GM18519 (cell line): ENCODE data around the gene CDH1.
"Not testable (repeated sequence)": the region's sequence is repeated elsewhere in the genome, so short reads cannot be mapped to it uniquely, and the experiment has no call there.

Experiments used
- ATAC-seq: cut with Tn5 transposase; IDR thresholded peaks from one replicate; pipeline ENCODE4 v1.9.1; 2021; ENCODE audit warnings: mild to moderate bottlenecking, moderate library complexity; ENCODE audit not compliant: unreplicated experiment, low FRiP score

The CDH1 gene

GRCh38 chr16:68737046-68737729 is at the start of gene CDH1:
Gene CDH1, plus strand, starts transcription at chr16:68737292. Its CDS starts 124 bp downstream, at chr16:68737416.
- ATAC-seq, result no peak

GRCh38 chr16:68689921-68690320 is 47.2 kb upstream of the CDH1 start:
- no peak for ATAC-seq

GRCh38 chr16:68695575-68695974 is 41.5 kb upstream of the CDH1 start:
- ATAC-seq, result no peak

GRCh38 chr16:68696514-68696913 is 40.6 kb upstream of the CDH1 start:
- ATAC-seq, result no peak

GRCh38 chr16:68698091-68698490 is 39.0 kb upstream of the CDH1 start:
- ATAC-seq, result no peak

- no peak for ATAC-seq
Observed at GRCh38 chr16:68700120-68700519, 37.0 kb upstream of the CDH1 start.

- ATAC-seq, result no peak
Observed at GRCh38 chr16:68700831-68701230, 36.3 kb upstream of the CDH1 start.

- ATAC-seq, result no peak
Observed at GRCh38 chr16:68704232-68704867, 32.7 kb upstream of the CDH1 start.

- no peak for ATAC-seq
Observed at GRCh38 chr16:68707340-68708152, 29.5 kb upstream of the CDH1 start.

- ATAC-seq, result no peak
Observed at GRCh38 chr16:68710211-68710610, 26.9 kb upstream of the CDH1 start.

GRCh38 chr16:68711421-68712139 is 25.5 kb upstream of the CDH1 start:
- ATAC-seq, result no peak

- no peak for ATAC-seq
Observed at GRCh38 chr16:68713361-68713760, 23.7 kb upstream of the CDH1 start.

- no peak for ATAC-seq
Observed at GRCh38 chr16:68715471-68715870, 21.6 kb upstream of the CDH1 start.

- not testable (repeated sequence) for ATAC-seq
Observed at GRCh38 chr16:68716516-68716915, 20.6 kb upstream of the CDH1 start.

GRCh38 chr16:68717684-68718083 is 19.4 kb upstream of the CDH1 start:
- ATAC-seq, result no peak

GRCh38 chr16:68718590-68718989 is 18.5 kb upstream of the CDH1 start:
- ATAC-seq, result no peak

GRCh38 chr16:68719993-68720489 is 17.1 kb upstream of the CDH1 start:
- peak; percentile 65 for ATAC-seq

- no peak for ATAC-seq
Observed at GRCh38 chr16:68722119-68723024, 14.7 kb upstream of the CDH1 start.

- no peak for ATAC-seq
Observed at GRCh38 chr16:68724797-68725196, 12.3 kb upstream of the CDH1 start.

GRCh38 chr16:68728523-68728922 is 8.6 kb upstream of the CDH1 start:
- ATAC-seq, result no peak
